Stimulated activated CD4-positive, alpha-beta T cell treated with anti-CD3 and anti-CD28 coated beads, Interleukin-4, amount 100 ng/mL, for 48 hours (primary cell): ENCODE data around the gene CFAP298.
"Not testable (repeated sequence)": the region's sequence is repeated elsewhere in the genome, so short reads cannot be mapped to it uniquely, and the experiment has no call there.

Experiments used
- DNase-seq, 2 donors: peaks; one replicate each; pipeline ENCODE4 v3.0.0-alpha.2; 2020; ENCODE audit warnings: low read depth in 2 of 2

The CFAP298 gene

GRCh38 chr21:32566741-32567389 is 45.3 kb downstream of the CFAP298 start:
- no peak for DNase-seq

GRCh38 chr21:32565856-32566465 is 46.2 kb downstream of the CFAP298 start:
- no peak for DNase-seq

- no peak for DNase-seq
Measured at GRCh38 chr21:32562915-32563314, 49.3 kb downstream of the CFAP298 start.

- no peak for DNase-seq
Measured at GRCh38 chr21:32562426-32562825, 49.8 kb downstream of the CFAP298 start.

GRCh38 chr21:32561476-32561875 is 50.7 kb downstream of the CFAP298 start:
- not testable (repeated sequence) for DNase-seq

GRCh38 chr21:32560896-32561295 is 51.3 kb downstream of the CFAP298 start:
- DNase-seq, result no peak

GRCh38 chr21:32559006-32559610 is 53.1 kb downstream of the CFAP298 start:
- no peak for DNase-seq

- DNase-seq, result no peak
Measured at GRCh38 chr21:32558106-32558505, 54.1 kb downstream of the CFAP298 start.

GRCh38 chr21:32554832-32555638 is 57.1 kb downstream of the CFAP298 start:
- DNase-seq, result no peak

- no peak for DNase-seq
Measured at GRCh38 chr21:32549886-32550285, 62.3 kb downstream of the CFAP298 start.

GRCh38 chr21:32549440-32549839 is 62.7 kb downstream of the CFAP298 start:
- DNase-seq, result no peak
